ENCODE measurements around the gene PDZD8. TPM values are rescaled to one million over a fixed set of nuclear protein-coding genes. Genes with fewer than 3 reads are reported as not detected.

PDZD8 gene
- total and polyA plus RNA-seq, 2 donors (not counting 3 experiments of a cell fraction or from before 2014, with no cell fraction given): 5.9 to 22.6 TPM

- dilution Hi-C loops (cut with MboI; ENCODE audit: extremely low pct_ligation_motif_present, low sequenced_read_pairs): no loop called here
- peaks cover 13% of the 10 kb centered on the region for H3K79me2 ChIP-seq (ENCODE audit: control insufficient read depth, insufficient read depth, low read length)
- H3K4me3 ChIP-seq (replicated peaks in 1 of 3; ENCODE audit: insufficient read depth in 1 of 3, low read depth in 1 of 3, low read length in 3 of 3): no peak overlapping the region
- ChIA-PET CTCF (interaction anchor here (1.1 to 1.5 kb wide), 3 partner anchors 9 to 21 kb away, joined by 4 to 5 read pairs (median 5); no protein-coding TSS in a partner anchor), POLR2A (no interaction called here)
- BruUV-seq (replicated peaks): no TSS peak
- intact Hi-C loops (cut with micrococcal nuclease): no loop called here
- no peaks in the 10 kb centered on the region for H3K9me3 ChIP-seq (replicated peaks; ENCODE audit: control insufficient read depth, insufficient read depth, low read length)
- H3K27ac ChIP-seq (ENCODE audit: insufficient read depth, low read depth, low read length): no peak overlapping the region
- H3K9ac ChIP-seq (replicated peaks; ENCODE audit: extremely low read depth, insufficient read depth, low read length): no peak overlapping the region
- no peak for DNase-seq (ENCODE audit: low read depth, low spot score)
- no peaks in the 10 kb centered on the region for H4K20me1 ChIP-seq (replicated peaks; ENCODE audit: control insufficient read depth, extremely low read depth, insufficient read depth, low read length)
- FAIRE-seq: no peak
- no peaks in the 10 kb centered on the region for H3K4me1 ChIP-seq (ENCODE audit: control insufficient read depth, extremely low read depth, insufficient read depth, low read length)
- no peaks in the 10 kb centered on the region for H3K9me1 ChIP-seq (replicated peaks; ENCODE audit: control insufficient read depth, extremely low read depth, insufficient read depth, low read length)
- H2AFZ ChIP-seq (ENCODE audit: low read depth, low read length): no peak overlapping the region
- H3K36me3 ChIP-seq (ENCODE audit: control insufficient read depth in 2 of 2, extremely low read depth in 1 of 2, insufficient read depth in 2 of 2, low read length in 2 of 2): no peaks in the 10 kb centered on the region
- TF ChIP-seq CTCF (IDR thresholded peaks at IDR 0.05; ENCODE audit: extremely low read depth in 1 of 2, insufficient read depth in 1 of 2, low read depth in 1 of 2, low read length in 2 of 2): no peak
- TF ChIP-seq GATA2 (IDR thresholded peaks at IDR 0.05; ENCODE audit: insufficient read depth, insufficient read length, low read depth, low read length): no peak
- no peak for TF ChIP-seq JUN (IDR thresholded peaks at IDR 0.05; ENCODE audit: borderline replicate concordance, insufficient read depth, insufficient read length, low read depth)
- no peak for TF ChIP-seq MYC (IDR thresholded peaks at IDR 0.05; ENCODE audit: low read depth, low read length)
- TF ChIP-seq POLR2AphosphoS5 (IDR thresholded peaks at IDR 0.05; ENCODE audit: insufficient read depth, low read depth, low read length): no peak
- TF ChIP-seq EZH2 (IDR thresholded peaks at IDR 0.05; ENCODE audit: borderline replicate concordance, low read depth, low read length, severe bottlenecking): no peak
- TF ChIP-seq FOS (IDR thresholded peaks at IDR 0.05; ENCODE audit: borderline replicate concordance, insufficient read depth, low read length): no peak
- TF ChIP-seq POLR2A (IDR thresholded peaks at IDR 0.05; ENCODE audit: low read depth, low read length): no peak
- TF ChIP-seq MAX (IDR thresholded peaks at IDR 0.05; ENCODE audit: insufficient read depth, insufficient read length): no peak
- no peak overlapping the region for H3K4me2 ChIP-seq (ENCODE audit: insufficient read depth, low read length)
- H3K27me3 ChIP-seq (ENCODE audit: control insufficient read depth in 2 of 2, insufficient read depth in 2 of 2, low read length in 2 of 2): no peaks in the 10 kb centered on the region
Observed at GRCh38 chr10:117299435-117299834, 75.8 kb downstream of the PDZD8 start.
